Calu3 (cell line): ENCODE results near the gene RAB36. TPM values are rescaled to one million over a fixed set of nuclear protein-coding genes. Genes with fewer than 3 reads are reported as not detected.

ENCODE experiments used
- BruUV-seq: library from RNA; stranded (reverse); fragments of 400-500 nt; replicated peaks from 2 replicates; lab custom pipeline; 2021; lab: Mats Ljungman, UMichigan
- CTCF ChIA-PET: fragments of 300-600 bp; sonication (Branson Sonifier 250); formaldehyde crosslinking; loops from one replicate; lab custom pipeline; 2022; ENCODE audit warnings: antibody characterized with exemption; lab: Charles Lee
- DNase-seq: peaks from one replicate; pipeline ENCODE4 v3.0.0; 2022
- H3K27ac Mint-ChIP-seq: one replicate; pipeline ENCODE4 v1.8.0; 2022; ENCODE audit warnings: mixed read lengths; ENCODE audit not compliant: unreplicated experiment
- H3K27me3 Mint-ChIP-seq: one replicate; pipeline ENCODE4 v1.8.0; 2022; ENCODE audit warnings: mixed read lengths; ENCODE audit not compliant: unreplicated experiment
- H3K36me3 Mint-ChIP-seq: one replicate; pipeline ENCODE4 v1.8.0; 2022; ENCODE audit warnings: mild to moderate bottlenecking, moderate library complexity, mixed read lengths; ENCODE audit not compliant: insufficient read depth, unreplicated experiment
- H3K4me1 Mint-ChIP-seq: one replicate; pipeline ENCODE4 v1.8.0; 2022; ENCODE audit warnings: mild to moderate bottlenecking, low read depth, mixed read lengths; ENCODE audit not compliant: unreplicated experiment
- H3K4me3 Mint-ChIP-seq: one replicate; pipeline ENCODE4 v1.8.0; 2022; ENCODE audit warnings: mild to moderate bottlenecking, low read depth, moderate library complexity, mixed read lengths; ENCODE audit not compliant: unreplicated experiment
- H3K9me3 Mint-ChIP-seq: one replicate; pipeline ENCODE4 v1.8.0; 2022; ENCODE audit warnings: low read depth, mixed read lengths; ENCODE audit not compliant: unreplicated experiment
- CTCF ChIP-seq: fragments of 200-600 bp; IDR thresholded peaks from one replicate; pipeline ENCODE4 v1.8.0; 2022; ENCODE audit warnings: antibody characterized with exemption; ENCODE audit not compliant: unreplicated experiment
- intact Hi-C: fragments of 100-400 bp; cut with micrococcal nuclease; formaldehyde crosslinking; loops from one replicate; pipeline ENCODE4 v1.10.0; 2022; ENCODE audit not compliant: unreplicated experiment
- total RNA-seq: library from RNA; stranded (reverse); gene quantifications from 2 replicates; pipeline ENCODE4 v1.2.3, GENCODE V29; 2022

RAB36 gene
- total RNA-seq, 1 experiment from 2014 or later, result 2.1 TPM

GRCh38 chr22:23121424-23121823 lies 23.9 kb upstream of the RAB36 start:
- Mint-ChIP-seq H3K27ac (no peak overlapping the region), H3K9me3 (no peaks in the 10 kb centered on the region), H3K27me3 (no peaks in the 10 kb centered on the region), H3K4me1 (no peaks in the 10 kb centered on the region), H3K4me3 (no peak overlapping the region), H3K36me3 (no peaks in the 10 kb centered on the region)
- TF ChIP-seq CTCF, result no peak
- CTCF ChIA-PET, result interaction anchor here (0.7 to 2.3 kb wide), 3 partner anchors 162 to 545 kb away, joined by 3 to 7 read pairs (median 3); no protein-coding TSS in a partner anchor
- intact Hi-C loops, result loop anchor here (10.0 kb wide), 1 partner anchor 267 kb away; no protein-coding TSS in a partner anchor
- no peak for DNase-seq
- BruUV-seq, result no TSS peak

GRCh38 chr22:23122216-23122957 lies 22.9 kb upstream of the RAB36 start:
- Mint-ChIP-seq H3K4me3 (no peak overlapping the region), H3K27ac (no peak overlapping the region), H3K4me1 (no peaks in the 10 kb centered on the region), H3K36me3 (no peaks in the 10 kb centered on the region), H3K27me3 (no peaks in the 10 kb centered on the region), H3K9me3 (no peaks in the 10 kb centered on the region)
- no peak for DNase-seq
- intact Hi-C loops, result loop anchor here (10.0 kb wide), 1 partner anchor 268 kb away; no protein-coding TSS in a partner anchor
- no TSS peak for BruUV-seq
- TF ChIP-seq CTCF, result no peak
- CTCF ChIA-PET, result interaction anchor here (0.7 to 2.9 kb wide), 3 partner anchors 163 to 546 kb away, joined by 3 to 12 read pairs (median 7); no protein-coding TSS in a partner anchor

- intact Hi-C loops, result loop anchor here (10.0 kb wide), 1 partner anchor 268 kb away; no protein-coding TSS in a partner anchor
- DNase-seq, result no peak
- no peaks in the 10 kb centered on the region for H3K4me1 Mint-ChIP-seq
- TF ChIP-seq CTCF, result no peak
- no peaks in the 10 kb centered on the region for H3K36me3 Mint-ChIP-seq
- no peak overlapping the region for H3K27ac Mint-ChIP-seq
- no peaks in the 10 kb centered on the region for H3K9me3 Mint-ChIP-seq
- H3K4me3 Mint-ChIP-seq, result no peak overlapping the region
- CTCF ChIA-PET, result interaction anchor here (2.9 kb wide), 1 partner anchor 163 kb away, joined by 12 read pairs; no protein-coding TSS in a partner anchor
- no peaks in the 10 kb centered on the region for H3K27me3 Mint-ChIP-seq
- no TSS peak for BruUV-seq
Observed at GRCh38 chr22:23122992-23123803, 22.1 kb upstream of the RAB36 start.

GRCh38 chr22:23123804-23124254 lies 21.4 kb upstream of the RAB36 start:
- H3K27me3 Mint-ChIP-seq, result no peaks in the 10 kb centered on the region
- intact Hi-C loops, result loop anchor here (10.0 kb wide), 1 partner anchor 269 kb away; no protein-coding TSS in a partner anchor
- no TSS peak for BruUV-seq
- CTCF ChIA-PET, result interaction anchor here (2.9 kb wide), 1 partner anchor 164 kb away, joined by 12 read pairs; no protein-coding TSS in a partner anchor
- H3K4me3 Mint-ChIP-seq, result no peak overlapping the region
- H3K9me3 Mint-ChIP-seq, result no peaks in the 10 kb centered on the region
- H3K36me3 Mint-ChIP-seq, result no peaks in the 10 kb centered on the region
- no peaks in the 10 kb centered on the region for H3K4me1 Mint-ChIP-seq
- TF ChIP-seq CTCF, result no peak
- no peak overlapping the region for H3K27ac Mint-ChIP-seq
- no peak for DNase-seq
